Muscle of arm (tissue), 12 donors: ENCODE measurements around the gene ABITRAM. TPM values are rescaled to one million over a fixed set of nuclear protein-coding genes. Genes with fewer than 3 reads are reported as not detected.
"Not testable (repeated sequence)": the region's sequence is repeated elsewhere in the genome, so short reads cannot be mapped to it uniquely, and the experiment has no call there.

Source experiments
- DNase-seq: peaks from one replicate; pipeline ENCODE4 v3.0.0-alpha.2; 2013
- polyA plus RNA-seq, 12 donors: library from polyadenylated mRNA; unstranded; fragments of 120-200 nt; gene quantifications; one replicate each; pipeline ENCODE4 v1.2.1, GENCODE V29; 2013; ENCODE audit not compliant: insufficient read length in 12 of 12

ABITRAM gene
- polyA plus RNA-seq, 12 donors: 10.3 to 37.7 (median 14.8) TPM; not detected in 1

DNA sequence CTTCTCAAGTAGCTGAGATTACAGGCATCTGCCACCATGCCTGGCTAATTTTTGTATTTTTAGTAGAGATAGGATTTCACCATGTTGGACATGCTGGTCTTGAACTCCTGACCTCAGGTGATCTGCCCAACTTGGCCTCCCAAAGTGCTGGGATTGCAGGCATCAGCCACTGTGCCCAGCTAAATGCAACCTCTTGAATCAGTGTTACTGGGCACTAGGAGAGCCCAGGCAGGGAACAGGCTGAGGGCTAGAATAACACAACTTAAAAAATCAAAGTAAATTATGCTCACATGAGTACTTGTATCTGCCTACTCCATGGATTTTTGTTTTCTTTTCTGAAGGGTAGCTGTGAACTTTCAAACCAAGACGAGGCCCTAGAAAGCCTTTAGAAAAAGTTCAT is 13.8 kb upstream of the ABITRAM start:
- DNase-seq: not testable (repeated sequence)

DNA sequence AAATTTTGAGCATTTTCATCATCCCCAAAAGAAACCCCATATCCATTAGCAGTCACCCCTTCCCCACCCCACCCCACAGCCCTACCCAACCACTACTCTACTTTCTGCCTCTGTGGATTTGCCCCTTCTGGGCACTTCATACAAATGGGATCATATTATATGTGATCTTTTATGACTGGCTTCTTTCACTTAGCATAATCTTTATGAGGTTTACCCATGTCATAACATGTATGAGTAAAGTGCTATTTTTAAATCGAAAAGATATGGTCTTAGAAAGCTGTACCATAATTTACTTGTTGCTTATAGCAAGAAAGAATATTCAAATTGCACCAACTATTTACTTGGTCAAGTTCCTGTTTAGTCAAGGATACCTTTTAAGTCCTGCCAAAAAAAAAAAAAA is 13.0 kb upstream of the ABITRAM start:
- no peak for DNase-seq

DNA sequence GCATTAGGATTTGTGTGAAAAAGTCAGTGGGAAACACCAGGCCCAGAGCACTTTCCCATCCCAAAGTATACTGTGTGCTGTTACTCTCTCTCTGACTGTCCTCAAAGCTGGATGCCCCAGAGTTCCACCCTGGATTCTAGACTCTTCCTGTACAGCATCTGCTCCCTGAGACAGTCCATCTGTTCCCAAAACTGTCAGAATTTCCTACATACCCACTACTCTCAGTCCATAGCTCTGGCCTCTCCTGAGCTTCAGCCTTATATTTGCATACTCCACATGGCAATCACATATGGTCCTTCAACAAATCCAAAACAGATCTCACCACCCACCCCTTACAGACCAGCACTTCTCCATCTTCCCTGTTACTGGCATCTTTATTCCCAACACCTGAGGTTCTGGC is 9.7 kb upstream of the ABITRAM start:
- DNase-seq: no peak

DNA sequence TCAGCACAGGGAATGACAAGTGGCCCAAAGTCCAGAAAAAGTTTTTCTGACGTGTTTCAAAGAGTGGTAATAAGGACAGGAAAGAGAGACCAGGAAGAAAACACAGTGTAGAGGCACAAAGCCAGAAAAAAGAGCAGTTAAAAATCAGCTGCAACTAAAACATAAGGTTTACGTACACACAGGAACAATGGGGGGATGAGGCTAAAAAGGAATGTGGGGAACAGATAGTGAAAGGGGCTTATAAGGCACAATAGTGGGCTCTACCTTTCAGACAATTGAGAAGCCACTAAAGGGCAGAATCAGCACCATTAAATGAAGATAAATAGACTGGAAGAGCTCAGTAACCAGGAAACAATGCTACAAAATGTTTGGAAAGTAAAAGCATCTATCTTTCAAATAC is 5.8 kb upstream of the ABITRAM start:
- no peak for DNase-seq

DNA sequence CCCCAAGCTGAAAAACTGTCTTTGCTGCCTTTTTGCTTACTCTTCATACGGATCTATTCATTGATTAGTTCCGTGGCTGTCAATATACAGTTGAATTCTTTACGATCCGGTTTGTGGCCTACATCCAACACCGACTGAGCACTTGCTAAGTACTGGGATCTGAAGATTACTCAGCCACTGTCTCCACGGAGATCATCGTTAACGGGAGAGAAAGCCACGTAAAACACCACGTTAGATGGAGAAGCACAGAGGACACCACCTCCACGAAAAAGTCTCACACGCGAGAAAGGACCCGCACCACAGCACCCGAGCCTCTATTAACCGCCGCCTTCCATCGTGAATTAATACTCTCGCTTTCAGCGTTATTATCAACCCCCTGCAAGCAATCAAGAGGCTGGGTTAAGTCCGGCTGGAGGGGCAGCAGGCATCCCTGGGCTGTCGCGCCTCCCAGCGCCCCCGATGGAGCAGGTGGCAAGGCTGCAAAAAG is 926 bp upstream of the ABITRAM start:
- no peak for DNase-seq

DNA sequence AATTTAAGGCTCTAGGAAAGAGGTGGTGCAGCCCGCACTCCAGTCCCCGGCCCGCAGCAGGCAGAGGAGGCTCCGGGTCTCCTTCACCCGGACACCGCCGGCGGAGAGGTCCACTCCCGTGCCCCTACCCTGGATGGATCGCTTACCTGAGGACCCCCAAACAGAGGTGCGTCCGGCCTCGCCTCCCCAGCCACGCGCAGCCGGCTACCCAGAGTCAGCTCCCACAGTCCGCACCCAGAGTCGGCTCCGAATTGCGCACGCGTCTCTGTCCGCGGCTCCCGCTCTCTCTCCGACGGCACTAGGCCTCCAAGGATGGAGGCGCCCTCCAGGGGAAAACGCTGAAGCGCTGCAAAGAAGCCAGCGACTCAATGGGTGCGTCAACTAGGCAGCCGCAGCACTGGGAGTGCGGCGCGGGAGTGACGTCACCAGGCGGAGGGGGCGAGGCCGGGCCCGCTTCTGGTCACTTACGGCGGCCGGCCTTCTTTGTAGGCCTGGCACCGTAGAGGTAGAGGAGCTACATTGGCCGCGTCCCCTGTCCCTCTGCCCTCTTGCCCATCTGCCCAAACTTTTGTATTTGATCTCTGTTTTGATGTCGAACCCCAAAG is 380 bp upstream of the ABITRAM start, which contains the start of gene ELP1:
Gene ELP1, minus strand, starts transcription at position 407 of the 605 bp plus-strand sequence. CDS start 2,978 bp downstream, outside the sequence.
- DNase-seq: peak; percentile 91

DNA sequence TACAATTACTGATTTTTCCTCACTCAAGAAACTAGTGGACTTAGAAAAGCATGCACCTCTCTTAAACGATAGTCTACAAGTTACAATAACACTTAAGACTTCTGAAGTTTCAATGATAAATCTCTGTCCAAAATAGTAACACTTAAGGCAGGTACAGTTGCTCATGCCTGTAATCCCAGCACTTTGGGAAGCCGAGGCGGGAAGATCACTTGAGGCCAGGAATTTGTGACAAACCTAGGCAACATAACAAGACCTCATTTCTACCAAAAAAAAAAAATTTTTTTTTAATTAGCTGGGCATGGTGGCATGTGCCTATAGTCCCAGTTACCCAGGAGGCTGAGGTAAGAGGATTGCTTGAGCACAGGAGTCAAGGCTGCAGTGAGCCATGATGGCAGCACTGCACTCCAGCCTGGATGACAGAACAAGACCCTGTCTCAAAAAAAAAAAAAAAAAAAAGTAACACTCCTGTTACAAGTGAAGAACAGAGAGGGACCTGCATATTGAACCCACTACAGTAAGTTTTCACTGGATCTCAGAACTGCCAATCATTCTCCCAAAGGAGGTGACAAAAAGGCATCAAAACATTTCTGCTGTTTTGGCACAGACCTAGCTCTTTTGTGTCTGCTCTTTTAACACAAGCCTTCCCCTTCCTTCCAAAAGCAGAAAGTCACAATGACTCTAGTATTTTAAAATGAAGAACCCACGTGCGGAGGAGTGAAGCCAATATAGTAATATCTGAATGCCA is 3.5 kb downstream of the ABITRAM start:
- no peak for DNase-seq

DNA sequence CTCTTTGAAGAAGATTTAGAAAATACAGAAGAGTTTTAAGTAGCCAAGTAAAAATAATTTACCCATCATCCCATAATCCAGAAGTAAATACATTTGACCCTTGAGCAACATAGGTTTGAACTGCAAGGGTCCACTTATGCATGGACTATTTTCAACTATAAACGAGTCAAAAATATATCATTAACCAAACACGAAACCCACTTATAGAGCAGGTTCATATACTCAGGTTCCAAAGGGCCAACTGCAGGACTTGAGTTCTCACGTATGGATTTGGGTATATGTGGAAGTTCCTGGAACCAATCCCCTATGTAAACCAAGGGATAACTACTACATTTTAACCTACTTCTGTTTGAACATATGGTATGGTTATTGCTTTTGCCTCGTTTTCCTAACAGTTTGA is 5.8 kb downstream of the ABITRAM start:
- DNase-seq: no peak

DNA sequence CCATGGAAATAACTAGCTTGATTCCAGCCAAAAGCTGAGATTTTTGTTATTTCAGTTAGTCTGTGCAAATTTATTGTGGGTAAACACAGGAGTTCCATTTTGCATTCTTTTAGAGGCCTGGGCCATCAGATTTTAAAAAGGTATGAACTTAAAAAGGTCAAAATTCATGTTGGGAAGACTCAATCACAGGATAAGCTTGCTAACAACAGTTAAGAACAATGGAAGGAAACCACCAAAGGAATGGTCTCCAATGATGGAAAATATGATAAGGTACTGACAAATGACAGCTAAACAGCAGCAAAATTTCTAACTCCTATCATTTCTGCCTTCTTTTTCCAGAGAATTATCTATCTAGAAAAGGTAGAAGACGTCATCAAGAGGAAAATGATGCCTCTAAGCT is 16.0 kb downstream of the ABITRAM start:
- DNase-seq: no peak

DNA sequence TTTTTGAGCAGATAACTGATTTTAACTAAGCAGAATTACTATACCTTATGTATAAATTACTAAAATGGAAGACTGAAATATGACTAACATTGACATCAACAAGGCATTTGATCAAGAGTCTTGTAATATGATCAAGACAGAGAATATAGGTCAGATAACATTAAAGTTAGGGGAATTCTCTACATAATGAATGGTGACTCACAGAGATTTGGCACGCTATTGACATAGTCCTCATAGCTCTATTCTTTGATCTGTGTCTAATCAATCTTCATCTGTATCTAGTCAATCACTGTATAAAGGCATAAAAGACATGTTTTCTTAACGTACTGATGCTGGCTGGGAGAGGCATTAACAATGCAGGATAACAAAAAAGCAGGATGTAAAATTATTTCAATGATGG is 17.4 kb downstream of the ABITRAM start:
- no peak for DNase-seq

DNA sequence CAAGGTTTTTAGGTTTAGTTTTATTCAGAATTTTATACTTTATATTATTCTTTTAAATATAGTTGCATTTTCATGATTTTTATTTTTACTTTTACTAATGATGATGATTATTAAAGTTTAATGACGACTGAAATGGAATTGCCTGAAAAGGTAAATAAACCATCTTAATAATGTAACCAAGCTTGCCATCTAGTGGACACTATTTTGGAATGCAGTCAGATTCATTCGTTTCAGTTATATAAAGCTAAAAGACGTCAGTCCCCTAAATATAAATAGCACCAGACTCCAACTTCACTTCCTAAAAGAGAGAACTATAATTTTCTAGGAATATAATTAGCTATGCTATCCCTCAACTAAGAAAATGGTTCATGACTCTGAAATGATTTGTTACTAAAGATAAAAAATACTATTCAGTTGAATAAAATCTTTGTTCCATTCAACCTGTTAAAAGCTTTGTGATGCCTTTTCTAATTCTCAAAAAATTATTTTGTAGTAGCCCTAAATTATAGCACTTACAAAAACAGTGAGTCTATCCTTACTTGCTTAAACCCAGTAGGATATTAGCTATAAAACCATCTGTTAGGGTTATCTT is 19.9 kb downstream of the ABITRAM start:
- DNase-seq: peak; percentile 58

DNA sequence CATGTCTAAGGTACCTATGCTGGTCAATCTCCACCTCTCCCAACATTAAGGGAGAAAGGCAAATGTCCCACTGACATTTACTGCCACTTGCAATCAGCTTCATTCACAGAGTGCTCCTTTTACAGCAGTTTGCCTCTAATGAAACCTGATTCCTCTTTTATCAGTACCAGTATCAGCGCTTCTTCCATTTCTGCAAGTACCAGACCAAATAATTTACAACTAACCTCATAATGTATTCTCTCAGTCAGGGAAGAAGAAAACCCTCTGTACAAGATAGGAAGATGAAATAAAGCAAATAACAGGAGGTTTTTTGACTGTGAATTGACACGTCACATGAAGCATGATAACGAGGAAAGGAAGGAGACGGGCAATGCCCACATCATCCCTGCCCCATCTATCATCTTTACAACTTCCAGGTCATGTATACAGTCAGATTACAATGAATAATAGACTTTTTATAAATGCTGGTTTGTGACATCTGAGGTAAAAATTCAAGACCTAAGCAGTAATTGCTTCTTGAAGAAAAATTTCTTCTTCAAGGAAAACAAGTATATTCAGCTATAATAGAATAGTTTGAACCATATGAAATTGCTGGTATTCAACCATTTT is 21.9 kb downstream of the ABITRAM start:
- no peak for DNase-seq

DNA sequence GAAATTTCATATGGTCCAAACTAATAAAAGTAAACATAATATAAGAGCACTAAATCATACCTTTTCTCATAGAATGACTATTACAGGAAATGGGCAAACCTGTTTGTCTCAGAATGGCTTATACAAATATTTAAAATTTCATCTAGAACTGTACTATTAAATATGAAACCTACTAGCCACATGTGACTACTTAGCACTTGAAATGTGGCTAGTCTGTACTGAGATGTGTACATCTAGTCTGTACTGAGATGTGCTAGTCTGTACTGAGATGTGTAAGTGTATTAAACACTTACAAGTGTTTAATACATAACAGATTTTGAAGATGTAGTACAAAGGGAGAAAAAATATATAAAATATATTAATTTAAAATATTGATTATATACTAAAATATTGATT is 22.4 kb downstream of the ABITRAM start:
- DNase-seq: no peak

DNA sequence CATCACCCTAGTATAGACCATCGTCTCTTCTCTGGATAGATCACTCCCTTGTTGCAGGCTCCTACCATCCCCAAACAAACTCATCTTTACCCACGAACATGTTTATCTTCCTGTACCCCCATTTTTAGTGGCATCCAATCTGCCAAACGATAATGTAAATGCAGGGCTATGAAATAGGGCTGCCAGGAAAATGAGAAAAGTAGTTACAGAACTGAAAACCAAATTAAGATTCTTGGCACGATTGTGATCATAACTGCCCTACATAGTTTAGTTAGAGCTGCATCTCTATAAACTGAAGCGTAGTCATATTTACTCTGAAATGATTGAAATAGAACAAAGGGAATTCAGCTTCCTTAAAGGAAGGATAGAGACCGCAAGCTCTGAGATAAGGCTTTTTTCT is 26.1 kb downstream of the ABITRAM start:
- DNase-seq: no peak

DNA sequence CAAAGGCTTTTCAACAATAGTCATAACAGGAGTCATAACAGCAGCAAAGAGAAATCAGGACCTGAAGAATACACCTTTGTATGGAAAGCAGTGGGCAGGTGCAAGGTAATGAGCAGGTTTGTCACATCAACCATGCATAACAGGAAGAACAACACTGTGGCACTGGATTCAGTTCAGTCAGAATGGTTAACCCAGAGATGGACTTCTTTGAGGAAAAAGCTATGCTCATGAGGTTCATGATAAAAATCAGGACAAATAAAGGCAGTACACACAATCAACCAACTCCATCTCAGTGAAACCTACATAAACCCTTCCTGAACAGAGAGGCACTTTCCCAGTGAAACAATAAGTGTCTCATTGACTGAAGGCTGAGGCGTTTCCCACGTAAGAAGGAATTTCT is 27.0 kb downstream of the ABITRAM start:
- DNase-seq: no peak

DNA sequence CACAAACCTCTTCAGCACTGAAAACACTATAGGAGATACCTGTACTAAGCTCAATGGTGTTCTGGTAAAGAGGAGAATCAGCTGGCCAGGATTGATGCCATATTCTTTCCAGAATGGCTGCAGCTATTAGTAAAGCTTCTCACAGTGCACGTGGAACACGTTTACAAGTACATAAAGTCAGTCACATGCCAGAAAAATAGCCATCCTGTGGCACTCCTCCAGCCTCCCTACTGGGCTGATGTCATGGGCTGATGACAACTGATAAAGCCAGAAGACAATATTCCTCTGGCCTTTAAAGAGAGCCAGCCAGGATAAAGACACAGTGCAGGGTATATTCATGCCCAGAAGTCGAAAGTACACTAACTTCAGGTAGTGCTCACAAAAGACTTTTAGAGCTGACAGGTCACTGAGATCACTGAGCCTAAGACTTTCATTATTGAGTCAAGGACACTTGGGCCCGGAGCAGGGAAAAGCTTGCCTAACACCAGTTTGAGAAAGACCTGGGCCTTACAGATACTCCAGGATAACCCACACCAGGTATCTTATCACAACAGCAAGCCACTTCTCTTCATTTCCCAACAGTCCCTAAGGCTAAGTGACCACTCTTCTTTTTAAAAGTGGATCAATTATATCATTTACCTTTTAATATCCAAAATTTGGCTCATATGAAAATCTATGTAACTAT is 29.4 kb downstream of the ABITRAM start:
- DNase-seq: no peak

DNA sequence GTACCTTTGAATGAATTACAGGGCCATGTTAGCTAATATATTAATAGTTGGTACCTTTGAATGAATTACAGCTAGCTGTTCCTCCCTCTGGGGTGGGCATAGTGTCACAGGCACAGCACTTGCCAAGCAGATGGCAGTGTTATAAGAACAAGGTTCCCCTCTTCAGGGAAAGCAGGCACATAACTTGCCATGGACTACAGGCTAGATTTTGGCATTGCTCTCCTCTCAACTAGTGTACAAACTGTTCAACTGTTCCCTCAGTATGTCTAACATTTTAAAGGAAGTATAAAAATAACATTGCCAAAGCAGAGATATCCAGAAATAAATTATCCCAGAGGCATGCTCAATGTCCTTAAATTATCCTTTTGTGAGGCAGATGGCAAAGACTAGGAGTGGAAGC is 33.7 kb downstream of the ABITRAM start:
- no peak for DNase-seq

DNA sequence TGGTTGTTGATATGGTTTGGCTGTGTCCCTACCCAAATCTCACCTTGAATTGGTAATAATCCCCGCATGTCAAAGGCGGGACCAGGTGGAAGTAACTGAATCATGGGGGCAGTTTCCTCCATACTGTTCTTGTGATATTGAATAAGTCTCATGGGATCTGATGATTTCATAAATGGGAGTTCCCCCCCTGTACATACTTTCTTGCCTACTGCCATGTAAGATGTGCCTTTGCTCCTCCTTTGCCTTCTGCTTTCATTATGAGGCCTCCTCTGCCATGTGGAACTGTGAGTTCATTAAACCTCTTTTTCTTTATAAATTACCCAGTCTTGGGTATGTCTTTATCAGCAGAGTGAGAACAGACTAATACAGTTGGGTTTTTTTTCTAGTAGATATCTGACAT is 37.2 kb downstream of the ABITRAM start:
- not testable (repeated sequence) for DNase-seq

DNA sequence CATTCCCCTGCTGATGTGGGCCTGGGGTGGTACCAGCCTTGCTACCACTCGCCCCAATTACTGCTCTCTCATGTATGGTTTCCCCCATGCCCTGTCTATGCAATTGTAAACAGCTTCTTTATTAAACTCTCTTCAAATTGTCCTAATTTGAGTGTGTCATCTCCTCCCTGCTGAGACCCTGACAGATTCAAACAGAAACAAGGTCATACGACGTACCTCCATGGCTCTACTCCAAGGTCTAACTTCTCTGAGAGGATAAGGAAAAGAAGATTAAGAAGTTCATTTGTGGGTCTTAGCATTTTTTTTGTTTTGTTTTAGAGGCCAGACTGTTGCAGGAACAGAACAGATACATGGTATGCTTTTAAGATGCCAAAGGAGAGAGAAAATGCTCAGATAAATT is 38.0 kb downstream of the ABITRAM start:
- no peak for DNase-seq

DNA sequence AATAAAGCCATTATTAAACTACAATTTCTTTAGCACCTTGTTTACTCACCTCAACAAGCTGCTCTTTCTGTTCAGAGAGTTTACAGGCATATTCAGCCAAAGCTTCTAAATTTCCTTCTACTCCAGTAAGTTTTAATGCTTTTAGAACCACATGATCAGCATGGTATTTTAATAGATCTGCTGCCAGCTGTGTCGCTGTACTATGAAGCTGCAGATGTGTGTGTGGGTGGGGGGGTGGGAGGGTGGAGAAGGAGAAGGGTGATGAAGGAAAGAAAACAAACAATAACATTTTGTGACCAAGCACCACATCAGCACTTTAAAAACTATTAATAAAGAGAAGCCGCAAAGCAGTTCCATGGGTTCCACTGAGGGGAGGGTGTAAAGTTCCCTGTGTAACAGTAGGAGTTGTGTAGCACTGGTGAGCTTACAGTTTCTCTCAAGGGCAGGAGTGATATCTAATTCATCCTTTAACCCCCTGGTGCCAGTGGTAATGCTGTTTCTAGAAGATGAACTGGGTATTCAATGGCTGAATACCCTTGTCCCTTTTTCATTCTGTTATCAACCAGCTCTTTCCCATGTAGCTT is 38.5 kb downstream of the ABITRAM start:
- DNase-seq: peak; percentile 7

DNA sequence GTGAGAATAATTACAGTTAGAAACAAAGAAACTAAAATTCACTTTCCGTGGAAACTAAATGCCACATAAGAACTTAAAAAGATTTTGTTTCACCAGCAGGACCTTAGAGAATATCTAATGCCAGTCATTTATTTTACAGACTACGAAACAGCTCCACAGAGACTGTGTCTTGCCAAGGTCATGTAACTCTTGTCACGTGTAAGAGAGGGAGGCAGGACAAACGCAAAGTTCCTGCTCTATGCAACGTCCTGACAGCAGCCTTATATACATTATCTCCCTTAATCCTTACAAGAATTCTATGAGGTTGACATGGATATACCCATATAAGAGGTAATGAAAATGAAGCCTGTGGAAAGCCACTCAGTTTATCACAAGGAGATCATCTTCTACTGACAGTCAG is 39.7 kb downstream of the ABITRAM start:
- DNase-seq: no peak

DNA sequence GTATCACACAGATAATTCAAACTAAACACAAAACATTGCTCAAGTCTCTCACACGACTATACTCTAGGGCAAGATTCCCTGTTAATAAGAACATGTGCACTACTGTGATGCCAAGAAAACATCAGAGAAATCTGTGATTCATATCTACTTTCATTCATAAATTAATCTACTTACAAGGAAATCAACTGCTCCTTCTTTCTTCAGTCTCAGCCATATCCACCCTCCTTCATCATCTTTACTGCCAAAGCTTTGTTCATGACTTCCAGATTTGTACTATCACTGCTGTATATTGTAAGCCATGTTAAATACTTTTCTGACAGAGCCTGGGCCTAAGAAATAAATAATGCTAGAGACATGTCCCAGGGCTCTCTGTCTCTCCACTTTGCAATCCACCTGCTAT is 44.0 kb downstream of the ABITRAM start:
- peak; percentile 22 for DNase-seq
